GM12892 (cell line): ENCODE data around the gene SDHA.
"Not testable (repeated sequence)": the region's sequence is repeated elsewhere in the genome, so short reads cannot be mapped to it uniquely, and the experiment has no call there.

Experiments
- POLR2A ChIP-seq: IDR thresholded peaks from 2 replicates; pipeline ENCODE4 v1.6.1; 2011; ENCODE audit warnings: low read depth, low read length, control low read depth
- POLR2AphosphoS5 ChIP-seq: IDR thresholded peaks from 2 replicates; pipeline ENCODE4 v1.6.1; 2011; ENCODE audit warnings: low read depth, low read length, control low read depth
- TAF1 ChIP-seq: IDR thresholded peaks from 2 replicates; pipeline ENCODE4 v1.6.1; 2011; ENCODE audit warnings: low read depth, mild to moderate bottlenecking, control low read depth, low read length, borderline replicate concordance

- not testable (repeated sequence) for TF ChIP-seq POLR2AphosphoS5, POLR2A, TAF1
Observed at GRCh38 chr5:296954-297353, 78.8 kb downstream of the SDHA start.
